Measurements from ENCODE around the gene MGST3. TPM values are rescaled to one million over a fixed set of nuclear protein-coding genes. Genes with fewer than 3 reads are reported as not detected.

MGST3 gene
- total and polyA plus RNA-seq, 2 donors (not counting 1 experiment from before 2014, with no cell fraction given) = 35.6 to 41.7 TPM

- Histone ChIP-seq H3K9ac (ENCODE audit: low read length) (no peak overlapping the region), H3K4me3 (ENCODE audit: control extremely low read depth in 1 of 5, extremely low read depth in 1 of 5, insufficient read depth in 1 of 5, low read depth in 2 of 5, low read length in 4 of 5) (no peak overlapping the region), H3K27ac (ENCODE audit: low read length in 2 of 2) (no peak overlapping the region), H3K27me3 (replicated peaks in 1 of 4; ENCODE audit: control extremely low read depth in 1 of 4, control insufficient read depth in 3 of 4, insufficient read depth in 4 of 4, low read length in 3 of 4) (peaks cover 0 to 16% (median 6%) of the 10 kb centered on the region in 4 experiments), H3K36me3 (replicated peaks in 1 of 2; ENCODE audit: control extremely low read depth in 1 of 2, control insufficient read depth in 1 of 2, extremely low read depth in 1 of 2, insufficient read depth in 2 of 2, low read length in 1 of 2) (no peaks in the 10 kb centered on the region), H3K4me1 (ENCODE audit: control insufficient read depth in 2 of 2, insufficient read depth in 2 of 2, low read length in 2 of 2) (peaks cover 17 to 23% of the 10 kb centered on the region in 2 donors), H3K79me2 (ENCODE audit: control insufficient read depth, insufficient read depth, low read length) (no peaks in the 10 kb centered on the region), H3K9me3 (ENCODE audit: control extremely low read depth in 1 of 3, control insufficient read depth in 2 of 3, insufficient read depth in 1 of 3, low read length in 2 of 3) (peaks cover 0 to 6% (median 0%) of the 10 kb centered on the region in 3 donors), H4K20me1 (ENCODE audit: control insufficient read depth, insufficient read depth, low read length, poor library complexity, severe bottlenecking) (no peaks in the 10 kb centered on the region), H2AFZ (ENCODE audit: insufficient read depth, low read depth, low read length, poor library complexity, severe bottlenecking) (no peak overlapping the region), H3K4me2 (replicated peaks; ENCODE audit: low read depth, low read length, poor library complexity, severe bottlenecking) (no peak overlapping the region)
- Mint-ChIP-seq H3K4me3 (no peak overlapping the region), H3K27ac (no peak overlapping the region), H3K9me3 (ENCODE audit: insufficient read depth) (no peaks in the 10 kb centered on the region), H3K27me3 (peaks cover 40% of the 10 kb centered on the region), H3K4me1 (peaks cover 19% of the 10 kb centered on the region)
- POLR2A ChIA-PET = no interaction called here
- 67% methylated on average over 3 of the region's 4 CpGs for WGBS (ENCODE audit: insufficient coverage)
- intact Hi-C loops (cut with micrococcal nuclease) = loop anchor here (1.0 to 2.0 kb wide), 4 partner anchors 31 to 314 kb away; partner anchors contain the start of genes ALDH9A1, MGST3 and TMCO1
- DNase-seq = no peak
- CTCF ChIA-PET = interaction anchor here (0.7 to 14.4 kb wide), 16 partner anchors 9 to 325 kb away, joined by 3 to 206 read pairs (median 6); no protein-coding TSS in a partner anchor
- no peak for ATAC-seq (ENCODE audit: low read depth)
- TF ChIP-seq EZH2 (IDR thresholded peaks at IDR 0.05; ENCODE audit: borderline replicate concordance, insufficient read depth, low read depth, low read length, poor library complexity, severe bottlenecking) (no peak), CTCF (IDR thresholded peaks at IDR 0.05) (no peak)
These were observed 30.2 kb upstream of the MGST3 start for GRCh38 chr1:165600793-165601192.

GRCh38 chr1:165603810-165604209, 27.2 kb upstream of the MGST3 start:
- no peaks in the 10 kb centered on the region for H4K20me1 ChIP-seq (ENCODE audit: control insufficient read depth, insufficient read depth, low read length, poor library complexity, severe bottlenecking)
- peaks cover 0 to 7% (median 0%) of the 10 kb centered on the region in 4 experiments for H3K27me3 ChIP-seq (replicated peaks in 1 of 4; ENCODE audit: control extremely low read depth in 1 of 4, control insufficient read depth in 3 of 4, insufficient read depth in 4 of 4, low read length in 3 of 4)
- intact Hi-C loops (cut with micrococcal nuclease) = no loop called here
- H3K4me1 Mint-ChIP-seq = peaks cover 3% of the 10 kb centered on the region
- H3K4me2 ChIP-seq (replicated peaks; ENCODE audit: low read depth, low read length, poor library complexity, severe bottlenecking) = no peak overlapping the region
- H3K36me3 ChIP-seq (replicated peaks in 1 of 2; ENCODE audit: control extremely low read depth in 1 of 2, control insufficient read depth in 1 of 2, extremely low read depth in 1 of 2, insufficient read depth in 2 of 2, low read length in 1 of 2) = no peaks in the 10 kb centered on the region
- no peaks in the 10 kb centered on the region for H3K79me2 ChIP-seq (ENCODE audit: control insufficient read depth, insufficient read depth, low read length)
- POLR2A ChIA-PET = no interaction called here
- 100% methylated on average over 2 of the region's 2 CpGs for WGBS (ENCODE audit: insufficient coverage)
- no peak overlapping the region for H3K27ac ChIP-seq (ENCODE audit: low read length in 2 of 2)
- DNase-seq = no peak
- no peak overlapping the region for H3K4me3 Mint-ChIP-seq
- no peaks in the 10 kb centered on the region for H3K9me3 Mint-ChIP-seq (ENCODE audit: insufficient read depth)
- H3K4me3 ChIP-seq (ENCODE audit: control extremely low read depth in 1 of 5, extremely low read depth in 1 of 5, insufficient read depth in 1 of 5, low read depth in 2 of 5, low read length in 4 of 5) = no peak overlapping the region
- H2AFZ ChIP-seq (ENCODE audit: insufficient read depth, low read depth, low read length, poor library complexity, severe bottlenecking) = no peak overlapping the region
- CTCF ChIA-PET = interaction anchor here (2.1 to 8.2 kb wide), 3 partner anchors 10 to 312 kb away, joined by 5 to 187 read pairs (median 13); no protein-coding TSS in a partner anchor
- H3K27ac Mint-ChIP-seq = no peak overlapping the region
- H3K9me3 ChIP-seq (ENCODE audit: control extremely low read depth in 1 of 3, control insufficient read depth in 2 of 3, insufficient read depth in 1 of 3, low read length in 2 of 3) = no peaks in the 10 kb centered on the region
- peaks cover 21% of the 10 kb centered on the region for H3K27me3 Mint-ChIP-seq
- TF ChIP-seq EZH2 (IDR thresholded peaks at IDR 0.05; ENCODE audit: borderline replicate concordance, insufficient read depth, low read depth, low read length, poor library complexity, severe bottlenecking) = no peak
- TF ChIP-seq CTCF (IDR thresholded peaks at IDR 0.05) = no peak
- ATAC-seq (ENCODE audit: low read depth) = no peak
- H3K4me1 ChIP-seq (ENCODE audit: control insufficient read depth in 2 of 2, insufficient read depth in 2 of 2, low read length in 2 of 2) = peaks cover 4 to 6% of the 10 kb centered on the region in 2 donors
- H3K9ac ChIP-seq (ENCODE audit: low read length) = no peak overlapping the region

Data from B cell (primary cell).